H1 (cell line): ENCODE results near the gene PIP5K1C. TPM values are rescaled to one million over a fixed set of nuclear protein-coding genes. Genes with fewer than 3 reads are reported as not detected.

Source experiments
- CTCF ChIA-PET: fragments of 300-600 bp; sonication (Branson Sonifier 250); formaldehyde crosslinking; loops from one replicate; lab custom pipeline; 2021; ENCODE audit not compliant: partially characterized antibody; lab: Charles Lee
- POLR2A ChIA-PET: fragments of 300-600 bp; sonication (Branson Sonifier 250); formaldehyde crosslinking; loops from one replicate; lab custom pipeline; 2021; ENCODE audit warnings: inconsistent platforms; ENCODE audit not compliant: partially characterized antibody; lab: Charles Lee
- DNase-seq, 2 experiments: peaks; one replicate each; pipeline versions ENCODE4 v3.0.0 to v3.0.0-alpha.2; 2010 to 2022; ENCODE audit warnings: low spot score in 2 of 2, low read depth in 1 of 2, mixed read lengths in 1 of 2
- FAIRE-seq: peaks from 2 replicates; lab custom pipeline; 2011; peaks lifted over from hg19 to GRCh38; lab: Jason Lieb, UNC
- H2AFZ ChIP-seq: 2 replicates; pipeline ENCODE4 v1.8.1; 2012; ENCODE audit warnings: low read length, inconsistent platforms
- H2AK5ac ChIP-seq: 2 replicates; pipeline ENCODE4 v1.6.1; 2013; ENCODE audit warnings: low read depth, low read length
- H2BK120ac ChIP-seq: replicated peaks from 2 replicates; pipeline ENCODE3; 2013; ENCODE audit warnings: low read depth, low read length, inconsistent platforms
- H2BK12ac ChIP-seq: 2 replicates; pipeline ENCODE4 v1.6.1; 2013; ENCODE audit warnings: low read depth, low read length
- H2BK15ac ChIP-seq: 2 replicates; pipeline ENCODE4 v1.6.1; 2013; ENCODE audit warnings: low read length
- H2BK20ac ChIP-seq: 2 replicates; pipeline ENCODE4 v1.6.1; 2013; ENCODE audit warnings: low read length
- H2BK5ac ChIP-seq: 2 replicates; pipeline ENCODE4 v1.6.1; 2013; ENCODE audit warnings: low read depth, low read length
- H3K14ac ChIP-seq: 2 replicates; pipeline ENCODE4 v1.6.1; 2013; ENCODE audit warnings: inconsistent platforms; ENCODE audit not compliant: insufficient read length
- H3K18ac ChIP-seq: 2 replicates; pipeline ENCODE4 v1.6.1; 2013; ENCODE audit warnings: low read length; ENCODE audit errors: extremely low read depth
- H3K23ac ChIP-seq: 2 replicates; pipeline ENCODE4 v1.6.1; 2013; ENCODE audit warnings: inconsistent platforms; ENCODE audit not compliant: insufficient read length
- H3K23me2 ChIP-seq: 2 replicates; pipeline ENCODE4 v1.6.1; 2013; ENCODE audit warnings: low read depth, low read length
- H3K27ac ChIP-seq: 2 replicates; pipeline ENCODE4 v1.6.1; 2011; ENCODE audit warnings: low read depth, low read length, inconsistent platforms
- H3K27me3 ChIP-seq, 4 experiments: replicated peaks in 1 of 4; 1 replicate in 1 of 4; 2 replicates in 3 of 4; pipeline versions ENCODE4 v1.6.1 to v1.8.1; 2011 to 2013; ENCODE audit warnings: low read length in 3 of 4, mild to moderate bottlenecking in 3 of 4, inconsistent platforms in 2 of 4, mixed read lengths in 2 of 4, moderate library complexity in 1 of 4; ENCODE audit not compliant: control insufficient read depth in 3 of 4, insufficient read depth in 3 of 4; ENCODE audit errors: extremely low read depth in 1 of 4
- H3K36me3 ChIP-seq, 4 experiments: 2 replicates each; pipeline versions ENCODE4 v1.6.1 to v1.8.1; 2011 to 2013; ENCODE audit warnings: mild to moderate bottlenecking in 4 of 4, low read length in 3 of 4, moderate library complexity in 2 of 4, control low read depth in 1 of 4, inconsistent platforms in 1 of 4; ENCODE audit not compliant: insufficient read depth in 4 of 4, control insufficient read depth in 2 of 4
- H3K4ac ChIP-seq: replicated peaks from 2 replicates; pipeline ENCODE3; 2013; ENCODE audit warnings: low read length, low read depth, mixed read lengths, inconsistent platforms; ENCODE audit not compliant: insufficient read length
- H3K4me1 ChIP-seq, 4 experiments: replicated peaks in 1 of 4; 1 replicate in 1 of 4; 2 replicates in 3 of 4; pipeline versions ENCODE4 v1.6.1 to v1.8.1; 2011 to 2013; ENCODE audit warnings: low read length in 3 of 4, inconsistent platforms in 2 of 4, mixed read lengths in 1 of 4; ENCODE audit not compliant: insufficient read depth in 4 of 4, control insufficient read depth in 3 of 4
- H3K4me2 ChIP-seq, 2 experiments: 2 replicates each; pipeline versions ENCODE4 v1.6.1 to v1.8.1; 2011 to 2013; ENCODE audit warnings: low read depth in 2 of 2, low read length in 2 of 2, control low read depth in 1 of 2, inconsistent platforms in 1 of 2, mild to moderate bottlenecking in 1 of 2; ENCODE audit not compliant: insufficient read depth in 1 of 2
- H3K4me3 ChIP-seq, 4 experiments: fragments of 200-600, 300-600 bp in 1 of 4; sonication (generic), shearing (Covaris generic), sonication (Bioruptor Twin) in 1 of 4; 2 replicates each; pipeline versions ENCODE4 v1.5.1 to v1.8.1; 2011 to 2016; ENCODE audit warnings: low read length in 4 of 4, low read depth in 3 of 4, control low read depth in 2 of 4, inconsistent platforms in 2 of 4, mild to moderate bottlenecking in 2 of 4, mixed read lengths in 1 of 4, moderate library complexity in 1 of 4; ENCODE audit not compliant: insufficient read depth in 2 of 4; ENCODE audit errors: extremely low read depth in 1 of 4
- H3K56ac ChIP-seq: replicated peaks from 2 replicates; pipeline ENCODE3; 2013; ENCODE audit warnings: low read depth, mild to moderate bottlenecking, mixed read lengths, low read length, inconsistent platforms; ENCODE audit not compliant: insufficient read length
- H3K79me1 ChIP-seq: 2 replicates; pipeline ENCODE4 v1.6.1; 2013; ENCODE audit warnings: low read depth, low read length, control low read depth
- H3K79me2 ChIP-seq, 2 experiments: 2 replicates each; pipeline versions ENCODE4 v1.6.1 to v1.8.1; 2012 to 2013; ENCODE audit warnings: low read length in 2 of 2, mild to moderate bottlenecking in 2 of 2, inconsistent platforms in 1 of 2; ENCODE audit not compliant: insufficient read depth in 2 of 2, control insufficient read depth in 1 of 2
- H3K9ac ChIP-seq, 4 experiments: replicated peaks in 1 of 4; 1 replicate in 1 of 4; 2 replicates in 3 of 4; pipeline versions ENCODE4 v1.6.1 to v1.8.1; 2011 to 2013; ENCODE audit warnings: low read depth in 3 of 4, low read length in 3 of 4, control low read depth in 2 of 4, mild to moderate bottlenecking in 2 of 4, moderate library complexity in 2 of 4, inconsistent platforms in 1 of 4; ENCODE audit errors: extremely low read depth in 1 of 4
- H3K9me3 ChIP-seq, 2 experiments: 2 replicates each; pipeline versions ENCODE4 v1.6.1 to v1.8.1; 2012 to 2013; ENCODE audit warnings: mild to moderate bottlenecking in 2 of 2, moderate library complexity in 2 of 2, control low read depth in 1 of 2, inconsistent platforms in 1 of 2, low read depth in 1 of 2, low read length in 1 of 2, mixed read lengths in 1 of 2; ENCODE audit not compliant: insufficient read depth in 2 of 2
- H4K20me1 ChIP-seq, 2 experiments: replicated peaks in 1 of 2; 2 replicates each; pipeline versions ENCODE3 to v1.8.1; 2011 to 2013; ENCODE audit warnings: inconsistent platforms in 2 of 2, low read length in 2 of 2, mild to moderate bottlenecking in 1 of 2; ENCODE audit not compliant: insufficient read depth in 2 of 2, control insufficient read depth in 1 of 2
- H4K5ac ChIP-seq: 2 replicates; pipeline ENCODE4 v1.6.1; 2013; ENCODE audit warnings: low read length, low read depth, mixed read lengths, inconsistent platforms; ENCODE audit not compliant: insufficient read length
- H4K8ac ChIP-seq: 2 replicates; pipeline ENCODE4 v1.8.0; 2013; ENCODE audit warnings: mild to moderate bottlenecking, moderate library complexity, low read length, inconsistent platforms; ENCODE audit not compliant: insufficient read depth; ENCODE audit errors: extremely low read depth
- H4K91ac ChIP-seq: replicated peaks from 2 replicates; pipeline ENCODE3; 2013; ENCODE audit warnings: low read length, mixed read lengths, inconsistent platforms; ENCODE audit not compliant: insufficient read length
- ASH2L ChIP-seq: fragments of 200-600, 300-600 bp; sonication (generic); IDR thresholded peaks from one replicate; pipeline ENCODE4 v1.7.1; 2017; ENCODE audit warnings: low read length
- HDAC6 ChIP-seq: IDR thresholded peaks from one replicate; pipeline ENCODE4 v1.7.1; 2012; ENCODE audit warnings: low read depth, mild to moderate bottlenecking, inconsistent platforms, low read length, moderate library complexity
- JUND ChIP-seq: IDR thresholded peaks from 2 replicates; pipeline ENCODE4 v1.6.1; 2011; ENCODE audit warnings: mild to moderate bottlenecking, improper control_type of control experiment, low read length
- MAFK ChIP-seq: IDR thresholded peaks from 2 replicates; pipeline ENCODE4 v1.6.1; 2012; ENCODE audit warnings: low read depth, mild to moderate bottlenecking, improper control_type of control experiment, low read length
- NRF1 ChIP-seq: IDR thresholded peaks from 2 replicates; pipeline ENCODE4 v1.6.1; 2011; ENCODE audit warnings: mild to moderate bottlenecking, low read depth, low read length, improper control_type of control experiment
- SRF ChIP-seq: IDR thresholded peaks from 2 replicates; pipeline ENCODE4 v1.6.1; 2011; ENCODE audit warnings: mild to moderate bottlenecking, low read depth, low read length, moderate library complexity
- TAF1 ChIP-seq: IDR thresholded peaks from 2 replicates; pipeline ENCODE4 v1.6.1; 2011; ENCODE audit warnings: mild to moderate bottlenecking, low read depth, low read length
- TAF7 ChIP-seq: optimal IDR thresholded peaks from 2 replicates; pipeline ENCODE3; 2011; ENCODE audit warnings: low read depth, mild to moderate bottlenecking, inconsistent platforms, low read length, moderate library complexity, borderline replicate concordance
- TEAD4 ChIP-seq: IDR thresholded peaks from 2 replicates; pipeline ENCODE4 v1.6.1; 2012; ENCODE audit warnings: low read depth, low read length, inconsistent platforms, mixed read lengths
- WGBS, 2 experiments: shearing (Covaris generic) in 1 of 2; methylation state at CpG; one replicate each; pipeline versions ENCODE4 v1.1.6 to v1.1.7; 2013 to 2015; ENCODE audit warnings: low lambda C conversion rate in 2 of 2, mixed read lengths in 2 of 2, inconsistent platforms in 1 of 2, low coverage in 1 of 2, missing lambda C conversion rate in 1 of 2; ENCODE audit not compliant: insufficient replicate concordance in 2 of 2, insufficient coverage in 1 of 2, insufficient read length in 1 of 2; ENCODE audit errors: extremely low coverage in 1 of 2, missing lambda C conversion rate in 1 of 2; 5-methylcytosine and 5-hydroxymethylcytosine counted together
- polyA plus RNA-seq, 7 experiments: library from polyadenylated mRNA; depleted of rRNA in 3 of 7; stranded (reverse) in 5 of 7; unstranded in 2 of 7; fragments of >200 nt in 5 of 7; fragments of 200-250 nt in 2 of 7; gene quantifications; 1 replicate in 5 of 7; 2 replicates in 1 of 7; 4 replicates in 1 of 7; pipeline versions ENCODE4 v1.2.1 to v1.2.3, GENCODE V29; 2011 to 2013; ENCODE audit warnings: missing spikeins in 2 of 7, mixed read lengths in 2 of 7
- total RNA-seq: library from RNA; stranded (reverse); fragmentation: NEBNext Ultra II Directional; extraction: Animal tissue kit (Norgen Biotek cat#: 25700); gene quantifications from 2 replicates; pipeline ENCODE4 v1.2.1, GENCODE V29; 2021

The PIP5K1C gene
- total and polyA plus RNA-seq, 2 of the 8 experiments (the other 6 are each of a cell fraction or from before 2014, with no cell fraction given): 10.6 to 32.9 TPM

GRCh38 chr19:3698974-3699740, 1.1 kb downstream of the PIP5K1C start:
- Histone ChIP-seq H3K23ac (no peak overlapping the region), H3K56ac (no peak overlapping the region), H2AK5ac (no peak overlapping the region), H4K20me1 (peaks cover 5 to 34% of the 10 kb centered on the region in 2 experiments), H3K4me2 (peak overlapping the region; percentile 89 to 98), H3K9me3 (no peaks in the 10 kb centered on the region; a peak in 1 of 4 replicates), H2BK15ac (no peak overlapping the region), H2BK20ac (no peak overlapping the region), H3K27ac (no peak overlapping the region), H2BK5ac (no peak overlapping the region), H3K9ac (no peak overlapping the region; a peak in 1 of 7 replicates), H3K4ac (no peak overlapping the region), H3K36me3 (no peaks in the 10 kb centered on the region), H4K91ac (no peak overlapping the region), H3K79me2 (peaks cover 0 to 46% of the 10 kb centered on the region in 2 experiments; a peak in 3 of 4 replicates), H4K8ac (peak overlapping the region; percentile 79), H3K79me1 (peaks cover 24% of the 10 kb centered on the region), H2BK12ac (no peak overlapping the region), H4K5ac (no peak overlapping the region), H3K23me2 (peaks cover 3% of the 10 kb centered on the region; the same call in 1 of the 2 replicates), H3K14ac (no peak overlapping the region), H2AFZ (no peak overlapping the region), H2BK120ac (no peak overlapping the region), H3K18ac (no peak overlapping the region), H3K27me3 (no peaks in the 10 kb centered on the region; a peak in 2 of 7 replicates), H3K4me3 (peak overlapping the region; percentile 59 to 85 (median 72)), H3K4me1 (peaks cover 0 to 8% (median 2%) of the 10 kb centered on the region in 4 experiments; a peak in 3 of 7 replicates)
- POLR2A ChIA-PET: interaction anchor here (0.5 to 1.5 kb wide), 4 partner anchors 11 to 121 kb away, joined by 3 to 6 read pairs (median 4); no protein-coding TSS in a partner anchor
- TF ChIP-seq SRF (no peak), TEAD4 (no peak), TAF1 (no peak), ASH2L (no peak), HDAC6 (no peak), MAFK (no peak), JUND (no peak), NRF1 (no peak), TAF7 (no peak)
- CTCF ChIA-PET: interaction anchor here (0.6 to 13.9 kb wide), 9 partner anchors 9 to 713 kb away, joined by 3 to 110 read pairs (median 4); partner anchors contain the start of gene TJP3
- DNase-seq (no peak), FAIRE-seq (no peak)
- 79% methylated on average over 20 of the region's 34 CpGs; no CpG with 5 or more reads in 1 of the 2 experiments for WGBS, 2 experiments
